Prostate gland (tissue), 2 donors: Measurements from ENCODE around the gene ECSIT. TPM values are rescaled to one million over a fixed set of nuclear protein-coding genes. Genes with fewer than 3 reads are reported as not detected.

Experiments
- DNase-seq: peaks from one replicate; pipeline ENCODE4 v3.0.0-alpha.2; 2019; ENCODE audit warnings: low spot score
- H3K27ac ChIP-seq, 2 donors: fragments of 200-600 bp; sonication (generic); 2 replicates each; pipeline ENCODE4 v1.5.1; 2017 to 2019
- H3K27me3 ChIP-seq: fragments of 200-600 bp; sonication (generic); replicated peaks from 2 replicates; pipeline ENCODE4 v1.5.1; 2019; ENCODE audit not compliant: insufficient read depth
- H3K36me3 ChIP-seq, 2 donors: fragments of 200-600 bp; sonication (generic); 1 replicate in 1 of 2; 2 replicates in 1 of 2; pipeline versions ENCODE4 v1.5.1 to v1.8.1; 2017 to 2019
- H3K4me1 ChIP-seq: fragments of 200-600 bp; sonication (generic); replicated peaks from 2 replicates; pipeline ENCODE4 v1.5.1; 2019
- H3K4me3 ChIP-seq, 2 donors: fragments of 200-600 bp; sonication (generic); 2 replicates each; pipeline ENCODE4 v1.5.1; 2017 to 2019
- H3K9me3 ChIP-seq: fragments of 200-600 bp; sonication (generic); 2 replicates; pipeline ENCODE4 v1.5.1; 2017
- CTCF ChIP-seq, 4 experiments: fragments of 200-600 bp in 2 of 4; fragments of 450-650 bp in 2 of 4; sonication (generic) in 2 of 4; IDR thresholded peaks; 1 replicate in 3 of 4; 2 replicates in 1 of 4; pipeline ENCODE4 v1.5.1; 2016 to 2019; ENCODE audit warnings: antibody characterized with exemption in 4 of 4, mild to moderate bottlenecking in 2 of 4, moderate library complexity in 2 of 4
- POLR2A ChIP-seq: fragments of 450-650 bp; IDR thresholded peaks from one replicate; pipeline ENCODE4 v1.6.1; 2016; ENCODE audit warnings: antibody characterized with exemption, mild to moderate bottlenecking
- POLR2AphosphoS5 ChIP-seq: sonication (generic); formaldehyde crosslinking; IDR thresholded peaks from one replicate; pipeline ENCODE4 v1.6.1; 2017; ENCODE audit warnings: antibody characterized with exemption
- WGBS: methylation state at CpG from one replicate; pipeline ENCODE4 v1.1.5; 2018; 5-methylcytosine and 5-hydroxymethylcytosine counted together
- intact Hi-C: fragments of 100-400 bp; cut with DNase I; formaldehyde crosslinking; loops from one replicate; pipeline ENCODE4 v1.14.2; 2022
- microRNA-seq: library from miRNA; unstranded; fragments of <30 nt; microRNA quantifications from one replicate; pipeline ENCODE4, GENCODE V29; 2016
- small RNA-seq, 2 donors: library from RNA; depleted of rRNA; stranded (forward); fragments of <200 nt; gene quantifications; one replicate each; pipeline ENCODE3, GENCODE V24; 2016
- total RNA-seq, 2 donors: library from RNA; depleted of rRNA; stranded (reverse); fragments of >200 nt; gene quantifications; one replicate each; pipeline ENCODE4 v1.1.0, GENCODE V29; 2016

ECSIT gene
- total RNA-seq, 2 donors from 2014 or later: 93.0 to 94.7 TPM

DNA sequence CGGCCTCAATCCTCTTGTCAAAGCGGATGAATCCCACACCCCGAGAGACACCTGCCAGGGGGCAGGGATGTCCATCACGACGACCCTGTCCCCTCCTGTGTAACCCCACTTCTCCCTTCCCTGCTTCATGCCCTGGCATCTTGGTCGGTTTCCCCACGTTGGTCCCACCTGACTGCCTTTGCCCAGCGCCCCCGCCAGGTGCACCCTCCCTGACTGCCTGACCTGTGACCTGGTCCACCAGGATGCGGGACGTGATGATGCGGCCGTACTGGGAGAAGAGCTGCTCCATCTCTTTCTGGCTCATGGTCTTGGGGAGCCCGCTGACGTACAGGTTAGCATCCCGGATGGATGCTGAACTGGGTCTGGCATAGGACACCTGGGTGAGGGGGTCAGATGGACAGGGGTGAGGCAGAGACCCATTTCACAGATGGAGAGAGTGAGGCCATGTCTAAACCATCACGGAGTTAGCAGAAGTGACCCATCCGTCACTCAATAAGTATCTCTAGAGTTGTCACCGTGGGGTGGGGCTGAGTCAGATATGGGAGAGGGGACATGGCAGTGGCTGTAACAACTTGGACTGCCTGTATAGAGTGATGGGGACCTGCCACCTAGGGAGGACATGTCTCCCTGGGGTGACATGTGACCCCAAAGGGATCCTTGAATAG lies 70.6 kb downstream of the ECSIT start:
- H3K36me3 ChIP-seq: no peaks in the 10 kb centered on the region
- WGBS: 87% methylated on average over 19 of the region's 19 CpGs
- no peak overlapping the region for H3K4me3 ChIP-seq
- no peak overlapping the region for H3K27ac ChIP-seq
- H3K9me3 ChIP-seq: no peaks in the 10 kb centered on the region
- TF ChIP-seq CTCF (IDR thresholded peaks at IDR 0.05) (no peak), POLR2A (no peak), POLR2AphosphoS5 (no peak)
- no peaks in the 10 kb centered on the region for H3K27me3 ChIP-seq
- no peak for DNase-seq
- intact Hi-C loops: no loop called here
- H3K4me1 ChIP-seq: no peaks in the 10 kb centered on the region

DNA sequence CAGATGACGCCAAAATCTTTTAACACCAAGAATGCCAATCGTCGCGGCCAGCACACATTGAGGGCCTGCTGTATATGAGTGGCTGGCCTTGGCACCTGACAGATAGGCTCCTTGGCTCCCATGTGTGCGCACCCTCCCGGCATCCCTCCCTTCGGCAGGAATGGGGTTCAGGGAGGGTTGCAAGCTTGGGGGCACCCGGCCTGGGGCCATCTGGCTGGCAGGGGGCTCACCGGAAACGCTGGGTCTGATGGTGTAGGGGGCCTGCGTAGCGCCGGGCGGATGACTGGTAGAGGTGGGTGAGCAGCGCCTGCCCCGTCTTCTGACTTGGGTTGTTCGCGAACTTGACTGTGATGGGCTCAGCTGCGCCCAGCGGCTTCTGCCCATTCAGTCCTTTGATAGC lies 71.1 kb downstream of the ECSIT start:
- 86% methylated on average over 20 of the region's 20 CpGs for WGBS
- H3K27ac ChIP-seq: no peak overlapping the region
- H3K27me3 ChIP-seq: no peaks in the 10 kb centered on the region

DNA sequence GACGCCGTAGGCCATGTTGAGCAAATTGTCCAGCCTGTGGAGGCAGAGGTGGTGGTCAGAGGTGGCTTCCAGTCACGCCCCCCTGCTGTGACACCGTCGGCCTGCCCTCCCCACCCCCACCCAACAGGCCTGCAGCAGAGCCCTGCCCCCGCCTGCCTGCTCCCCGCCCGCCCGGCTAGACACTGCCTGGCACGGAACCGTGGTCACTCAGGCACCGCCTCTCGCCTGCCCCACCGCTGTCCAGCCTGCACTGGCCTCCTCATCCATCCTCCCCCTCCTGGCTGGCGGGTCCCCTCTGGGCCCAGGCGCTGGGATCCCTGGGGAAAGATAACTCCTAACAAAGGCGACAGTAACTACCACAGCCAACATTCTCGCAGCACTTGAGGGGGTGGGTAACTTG lies 71.8 kb downstream of the ECSIT start:
- intact Hi-C loops: no loop called here
- H3K9me3 ChIP-seq: no peaks in the 10 kb centered on the region
- TF ChIP-seq CTCF (IDR thresholded peaks at IDR 0.05) (no peak), POLR2AphosphoS5 (no peak), POLR2A (no peak)
- DNase-seq: no peak
- no peak overlapping the region for H3K27ac ChIP-seq
- H3K27me3 ChIP-seq: no peaks in the 10 kb centered on the region
- no peaks in the 10 kb centered on the region for H3K36me3 ChIP-seq
- H3K4me1 ChIP-seq: no peaks in the 10 kb centered on the region
- 32% methylated on average over 14 of the region's 18 CpGs for WGBS
- H3K4me3 ChIP-seq: no peak overlapping the region

More for the DNA sequence above, 71.1 kb downstream of the ECSIT start:
- no peak for DNase-seq
- H3K4me3 ChIP-seq: no peak overlapping the region
- no peaks in the 10 kb centered on the region for H3K36me3 ChIP-seq
- intact Hi-C loops: no loop called here
- H3K4me1 ChIP-seq: no peaks in the 10 kb centered on the region
- TF ChIP-seq POLR2AphosphoS5 (no peak), POLR2A (no peak), CTCF (IDR thresholded peaks at IDR 0.05) (no peak)
- H3K9me3 ChIP-seq: no peaks in the 10 kb centered on the region

DNA sequence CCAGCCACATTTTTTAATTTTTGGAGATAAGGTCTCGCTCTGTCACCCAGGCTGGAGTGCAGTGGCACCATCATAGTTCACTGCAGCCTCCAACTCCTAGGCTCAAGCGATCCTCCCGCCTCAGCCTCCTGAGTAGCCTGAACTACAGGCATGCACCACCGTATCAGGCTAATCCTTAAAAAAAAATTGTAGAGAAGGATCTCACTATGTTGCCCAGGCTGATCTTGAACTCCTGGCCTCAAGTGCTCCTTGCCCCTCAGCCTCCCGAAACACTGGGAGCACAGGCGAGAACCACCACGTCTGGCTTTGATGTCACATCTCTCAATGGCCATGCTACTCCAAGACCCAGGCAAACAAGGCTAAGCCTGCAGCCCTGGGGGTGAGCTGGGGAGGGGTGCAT lies 72.3 kb downstream of the ECSIT start:
- TF ChIP-seq POLR2AphosphoS5 (no peak), CTCF (IDR thresholded peaks at IDR 0.05) (no peak), POLR2A (no peak)
- H3K36me3 ChIP-seq: no peaks in the 10 kb centered on the region
- no peaks in the 10 kb centered on the region for H3K9me3 ChIP-seq
- intact Hi-C loops: no loop called here
- 88% methylated on average over 7 of the region's 7 CpGs for WGBS
- H3K4me1 ChIP-seq: no peaks in the 10 kb centered on the region
- H3K27ac ChIP-seq: no peak overlapping the region
- H3K27me3 ChIP-seq: no peaks in the 10 kb centered on the region
- H3K4me3 ChIP-seq: no peak overlapping the region
- DNase-seq: no peak

Small RNAs within 50 kb of the gene (microRNA-seq; reads per million reads assigned to microRNA genes)
- not detected for gene MIR7974

Small RNAs within 50 kb of the gene (small RNA-seq; reads per million reads assigned to genes)
- gene MIR7974 (0 to 0.81 reads per million in 2 donors), gene RN7SL833P (0 to 0.19 reads per million in 2 donors)

Other genes starting within 250 kb of the ECSIT start
- 1 to 10 TPM in 1 of 2 donors, not detected in 1; 4.2 TPM for gene TSPAN16, start 233.0 kb downstream of the ECSIT start, total RNA-seq
- gene RAB3D, start 189.5 kb downstream of the ECSIT start, total RNA-seq: 10 to 100 TPM; 33.9 to 81.2 TPM
- gene TMEM205, start 182.9 kb downstream of the ECSIT start, total RNA-seq: 100 to 1,000 TPM; 219 to 541 TPM
- gene CCDC159, start 182.6 kb downstream of the ECSIT start, total RNA-seq: 10 to 100 TPM; 51.5 to 52.4 TPM
- 10 to 100 TPM; 33.9 to 86.1 TPM for gene PLPPR2, start 173.7 kb downstream of the ECSIT start, total RNA-seq
- gene SWSAP1, start 154.5 kb downstream of the ECSIT start, total RNA-seq: 1 to 10 TPM; 4.1 to 6.3 TPM
- 1 to 10 TPM; 6.8 to 8.1 TPM for gene EPOR, start 144.8 kb downstream of the ECSIT start, total RNA-seq
- 1 to 10 TPM; 5.1 to 8.6 TPM for gene RGL3, start 109.8 kb downstream of the ECSIT start, total RNA-seq
- 1 to 10 TPM; 1.3 to 2.7 TPM for gene ODAD3, start 94.0 kb downstream of the ECSIT start, total RNA-seq
- gene PRKCSH, start 93.5 kb downstream of the ECSIT start, total RNA-seq: 100 to 1,000 TPM; 229 to 238 TPM
- 1 to 10 TPM in 1 of 2 donors, under 1 TPM in 1; 0.57 to 1.5 TPM for gene ELAVL3, start 48.1 kb downstream of the ECSIT start, total RNA-seq
- gene ZNF653, start 23.3 kb downstream of the ECSIT start, total RNA-seq: 10 to 100 TPM; 11.2 to 25.8 TPM
- gene CNN1, start 9.7 kb upstream of the ECSIT start, total RNA-seq: 100 to 1,000 TPM; 426 to 525 TPM
- gene ELOF1, start 30.1 kb upstream of the ECSIT start, total RNA-seq: 10 to 100 TPM; 47.8 to 57.5 TPM
- 10 to 100 TPM; 23.3 to 59.3 TPM for gene ACP5, start 48.5 kb upstream of the ECSIT start, total RNA-seq
- gene ZNF627, start 68.3 kb upstream of the ECSIT start, total RNA-seq: 10 to 100 TPM; 17.8 to 20.5 TPM
- 1 to 10 TPM; 3.5 to 5.9 TPM for gene ZNF823, start 209.8 kb upstream of the ECSIT start, total RNA-seq
- gene ZNF441, start 237.9 kb upstream of the ECSIT start, total RNA-seq: 1 to 10 TPM; 6.9 to 7.3 TPM